A204.1 (cell line): ENCODE results near the gene KLHL3.

ENCODE experiments used
- FAIRE-seq: peaks from 2 replicates; lab custom pipeline; 2012; peaks lifted over from hg19 to GRCh38; lab: Jason Lieb, UNC

Gene KLHL3

GRCh38 chr5:137573376-137573775 lies 162.5 kb downstream of the KLHL3 start:
- no peak for FAIRE-seq

- FAIRE-seq = no peak
These were observed 163.7 kb downstream of the KLHL3 start for GRCh38 chr5:137572042-137572695.

GRCh38 chr5:137570070-137570469 lies 165.8 kb downstream of the KLHL3 start:
- no peak for FAIRE-seq
